ENCODE measurements around the gene ELP5. TPM values are rescaled to one million over a fixed set of nuclear protein-coding genes. Genes with fewer than 3 reads are reported as not detected.

ELP5 gene
- total and polyA plus RNA-seq, 10 of the 15 experiments (the other 5 are each of a cell fraction or from before 2014, with no cell fraction given): 41.1 to 109 (median 77.5) TPM

- TF ChIP-seq BACH1 (IDR thresholded peaks at IDR 0.05; ENCODE audit: borderline replicate concordance) (no peak), TCF12 (IDR thresholded peaks at IDR 0.05; ENCODE audit: low read depth, low read length) (no peak), ZBTB33 (IDR thresholded peaks at IDR 0.05) (no peak), SP1 (IDR thresholded peaks at IDR 0.05; ENCODE audit: low read depth, low read length) (no peak), ZBTB40 (IDR thresholded peaks at IDR 0.05; ENCODE audit: borderline replicate concordance) (no peak), CREB1 (IDR thresholded peaks at IDR 0.05; ENCODE audit: low read depth) (no peak), NRF1 (conservative IDR thresholded peaks at IDR 0.05; ENCODE audit: low read depth, low read length) (no peak), HDAC6 (IDR thresholded peaks at IDR 0.05; ENCODE audit: unreplicated experiment) (no peak), NFXL1 (IDR thresholded peaks at IDR 0.05; ENCODE audit: borderline replicate concordance) (no peak), POU2F2 (IDR thresholded peaks at IDR 0.05; ENCODE audit: borderline replicate concordance, low read depth, low read length) (no peak)
These were observed 40.7 kb downstream of the ELP5 start (continued) for GRCh38 chr17:7292729-7293128.
